ENCODE data around the gene PSAT1. TPM values are rescaled to one million over a fixed set of nuclear protein-coding genes. Genes with fewer than 3 reads are reported as not detected.

Gene PSAT1
- total RNA-seq, 4 donors from 2014 or later: 4.5 to 11.6 (median 7.9) TPM

DNA sequence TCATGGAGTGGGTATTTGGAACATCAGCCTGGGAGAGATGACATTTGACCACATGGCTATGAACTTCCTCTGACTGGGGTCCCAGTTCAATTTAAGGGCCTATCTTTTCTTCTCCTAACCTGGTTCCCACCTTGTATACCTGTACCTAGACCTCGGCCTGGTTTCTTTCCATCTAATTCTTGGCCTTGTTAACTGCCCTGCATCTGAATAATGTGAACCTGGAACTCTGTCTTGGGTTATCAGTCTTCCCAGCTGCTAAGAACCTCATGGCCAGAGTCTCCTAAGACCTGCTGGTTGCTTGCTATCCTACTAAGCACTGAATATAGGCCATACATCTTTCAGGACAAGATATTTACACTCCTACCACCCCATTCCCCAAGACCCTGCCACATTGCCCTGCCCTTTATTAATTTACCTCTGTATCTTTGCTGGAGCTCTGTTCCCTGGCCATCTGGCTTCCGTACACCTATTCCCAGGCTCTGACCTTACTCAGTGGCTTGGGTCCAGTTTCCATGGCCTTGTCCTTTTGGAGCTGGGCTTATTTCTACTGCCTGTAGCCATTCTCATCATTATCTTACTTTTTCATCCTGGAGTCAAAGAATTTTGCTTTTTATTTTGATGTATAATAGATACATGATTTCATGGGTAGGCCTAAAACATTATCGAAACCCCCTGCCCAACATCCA lies 6.6 kb downstream of the PSAT1 start:
- Histone ChIP-seq H3K4me1 (peaks cover 0 to 4% (median 2%) of the 10 kb centered on the region in 4 donors), H3K27me3 (peaks cover 0 to 6% of the 10 kb centered on the region in 2 donors), H3K36me3 (peaks cover 0 to 43% (median 0%) of the 10 kb centered on the region in 3 donors), H3K27ac (no peak overlapping the region), H3K9me3 (no peaks in the 10 kb centered on the region), H3K4me3 (no peak overlapping the region)
- no peak for DNase-seq (ENCODE audit: low spot score in 2 of 2)
- 98 to 100% methylated on average over 3 of the region's 3 CpGs for WGBS, 2 donors
- no peak for TF ChIP-seq EP300 (IDR thresholded peaks at IDR 0.05)
- no peak for TF ChIP-seq POLR2A (IDR thresholded peaks at IDR 0.05)
- TF ChIP-seq, protein P1, sequence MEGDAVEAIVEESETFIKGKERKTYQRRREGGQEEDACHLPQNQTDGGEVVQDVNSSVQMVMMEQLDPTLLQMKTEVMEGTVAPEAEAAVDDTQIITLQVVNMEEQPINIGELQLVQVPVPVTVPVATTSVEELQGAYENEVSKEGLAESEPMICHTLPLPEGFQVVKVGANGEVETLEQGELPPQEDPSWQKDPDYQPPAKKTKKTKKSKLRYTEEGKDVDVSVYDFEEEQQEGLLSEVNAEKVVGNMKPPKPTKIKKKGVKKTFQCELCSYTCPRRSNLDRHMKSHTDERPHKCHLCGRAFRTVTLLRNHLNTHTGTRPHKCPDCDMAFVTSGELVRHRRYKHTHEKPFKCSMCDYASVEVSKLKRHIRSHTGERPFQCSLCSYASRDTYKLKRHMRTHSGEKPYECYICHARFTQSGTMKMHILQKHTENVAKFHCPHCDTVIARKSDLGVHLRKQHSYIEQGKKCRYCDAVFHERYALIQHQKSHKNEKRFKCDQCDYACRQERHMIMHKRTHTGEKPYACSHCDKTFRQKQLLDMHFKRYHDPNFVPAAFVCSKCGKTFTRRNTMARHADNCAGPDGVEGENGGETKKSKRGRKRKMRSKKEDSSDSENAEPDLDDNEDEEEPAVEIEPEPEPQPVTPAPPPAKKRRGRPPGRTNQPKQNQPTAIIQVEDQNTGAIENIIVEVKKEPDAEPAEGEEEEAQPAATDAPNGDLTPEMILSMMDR (IDR thresholded peaks at IDR 0.05): no peak

DNA sequence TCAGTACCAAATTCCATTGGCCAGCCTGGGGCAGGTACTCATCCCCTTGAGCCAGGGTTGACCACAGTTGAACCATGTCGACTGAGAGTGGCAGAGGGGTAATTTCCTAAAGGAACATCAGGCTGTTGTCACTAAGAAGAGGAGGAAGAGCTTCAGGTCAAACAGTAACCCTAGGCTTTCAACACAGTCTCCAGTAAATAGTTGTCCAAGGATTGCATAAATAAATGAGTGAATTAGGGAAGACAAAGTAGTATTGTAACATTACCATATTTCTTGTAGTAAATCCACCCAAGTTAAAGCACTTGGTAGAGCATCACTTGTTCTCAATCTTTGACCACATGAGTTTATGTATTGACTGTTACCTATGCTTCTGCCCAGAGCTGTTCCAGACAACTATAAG lies 7.4 kb downstream of the PSAT1 start:
- no peak for TF ChIP-seq EP300 (IDR thresholded peaks at IDR 0.05)
- TF ChIP-seq, protein P1 (IDR thresholded peaks at IDR 0.05): no peak
- TF ChIP-seq POLR2A (IDR thresholded peaks at IDR 0.05): no peak
- no peak for DNase-seq (ENCODE audit: low spot score in 2 of 2)
- WGBS, 2 donors: 70 to 78% methylated on average over 1 of the region's 1 CpG

DNA sequence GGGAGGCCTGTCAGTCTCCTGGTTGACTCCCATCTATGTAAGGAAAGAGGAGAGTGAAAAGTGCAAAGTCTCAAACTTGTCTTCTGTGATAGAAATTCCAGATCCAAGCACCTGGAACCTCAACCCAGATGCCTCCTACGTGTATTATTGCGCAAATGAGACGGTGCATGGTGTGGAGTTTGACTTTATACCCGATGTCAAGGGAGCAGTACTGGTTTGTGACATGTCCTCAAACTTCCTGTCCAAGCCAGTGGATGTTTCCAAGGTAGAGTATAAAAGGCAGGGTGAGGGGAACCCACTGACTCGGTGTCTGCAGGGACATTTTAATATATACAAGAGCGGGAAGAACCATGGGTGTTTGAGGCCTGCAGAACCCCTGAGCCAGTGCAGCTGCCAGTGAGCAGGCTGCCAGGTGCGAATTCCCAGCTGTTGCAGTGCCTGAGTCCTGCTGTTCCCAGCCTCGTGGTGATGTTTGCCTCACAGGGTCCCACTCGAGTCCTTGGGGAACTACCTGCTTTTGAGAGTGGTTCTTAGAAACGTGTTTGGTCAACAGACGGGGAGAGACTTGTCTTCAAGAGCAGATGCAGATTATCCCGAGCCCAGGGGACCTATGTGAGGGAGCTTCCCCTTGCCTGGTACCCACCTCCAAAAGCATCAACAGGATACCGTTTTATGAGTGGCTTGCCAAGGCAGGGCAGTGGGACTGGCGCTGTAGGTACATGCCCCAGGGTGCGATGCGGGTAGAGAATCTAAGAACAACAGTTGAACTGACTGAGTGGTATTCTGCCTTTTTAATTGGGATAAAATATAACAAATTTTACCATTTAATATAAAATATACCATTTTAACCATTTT lies 9.5 kb downstream of the PSAT1 start:
- Histone ChIP-seq H3K4me3 (no peak overlapping the region), H3K4me1 (no peaks in the 10 kb centered on the region), H3K27me3 (no peaks in the 10 kb centered on the region), H3K27ac (no peak overlapping the region), H3K9me3 (no peaks in the 10 kb centered on the region), H3K36me3 (peaks cover 0 to 69% (median 0%) of the 10 kb centered on the region in 3 donors)
- TF ChIP-seq, protein P1 (IDR thresholded peaks at IDR 0.05): no peak
- TF ChIP-seq EP300 (IDR thresholded peaks at IDR 0.05) (no peak), POLR2A (IDR thresholded peaks at IDR 0.05) (no peak)
- DNase-seq (ENCODE audit: low spot score in 2 of 2): no peak
- WGBS, 2 donors: 87 to 90% methylated on average over 16 of the region's 16 CpGs

More for the DNA sequence above, 7.4 kb downstream of the PSAT1 start:
- Histone ChIP-seq H3K9me3 (no peaks in the 10 kb centered on the region), H3K27ac (no peak overlapping the region), H3K36me3 (peaks cover 0 to 51% (median 0%) of the 10 kb centered on the region in 3 donors), H3K4me1 (no peaks in the 10 kb centered on the region), H3K4me3 (no peak overlapping the region), H3K27me3 (peaks cover 0 to 6% of the 10 kb centered on the region in 2 donors)

DNA sequence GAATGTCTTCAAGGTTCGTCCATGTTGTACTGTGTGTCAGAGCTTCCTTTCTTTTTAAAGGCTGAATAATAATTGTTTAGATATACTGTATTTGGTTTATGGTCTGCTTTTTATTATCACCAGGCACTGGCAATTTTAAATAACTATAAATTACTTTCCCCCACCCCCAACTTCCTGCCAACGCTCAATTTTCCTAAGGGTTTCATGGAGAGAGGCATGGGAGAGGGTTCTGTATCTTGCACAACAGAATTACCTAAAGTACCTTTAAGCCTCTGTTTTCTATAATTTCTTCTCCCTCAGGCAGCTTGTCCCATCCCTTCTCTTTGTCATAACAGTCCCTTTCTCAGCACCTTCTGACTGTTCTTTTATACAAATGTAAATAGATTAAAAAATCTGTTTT lies 10.4 kb downstream of the PSAT1 start:
- DNase-seq (ENCODE audit: low spot score in 2 of 2): no peak
- Histone ChIP-seq H3K4me3 (no peak overlapping the region), H3K36me3 (peaks cover 0 to 71% (median 0%) of the 10 kb centered on the region in 3 donors), H3K4me1 (no peaks in the 10 kb centered on the region), H3K27ac (no peak overlapping the region), H3K9me3 (no peaks in the 10 kb centered on the region), H3K27me3 (no peaks in the 10 kb centered on the region)
- 73 to 87% methylated on average over 2 of the region's 2 CpGs for WGBS, 2 donors
- TF ChIP-seq, protein P1 (IDR thresholded peaks at IDR 0.05): no peak
- TF ChIP-seq POLR2A (IDR thresholded peaks at IDR 0.05) (no peak), EP300 (IDR thresholded peaks at IDR 0.05) (no peak)

DNA sequence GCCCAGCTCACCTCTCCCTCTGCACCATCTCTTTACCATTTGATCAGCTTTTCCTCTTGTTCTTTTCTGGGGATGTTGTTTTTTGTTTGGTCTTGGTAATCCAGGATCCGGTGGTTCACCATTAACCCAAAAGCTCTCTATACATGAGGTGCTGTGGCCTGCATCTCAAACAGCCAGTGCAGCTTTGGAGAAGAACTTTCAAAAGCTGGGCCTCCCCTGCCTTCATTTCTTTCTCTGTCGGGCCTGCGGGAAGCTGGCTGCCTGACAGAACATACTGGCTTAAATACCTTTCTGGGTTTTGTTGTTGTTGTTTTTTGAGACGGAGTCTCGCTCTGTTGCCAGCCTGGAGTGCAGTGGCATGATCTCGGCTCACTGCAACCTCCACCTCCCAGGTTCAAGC lies 12.1 kb downstream of the PSAT1 start:
- 87 to 98% methylated on average over 6 of the region's 6 CpGs for WGBS, 2 donors
- no peak for TF ChIP-seq EP300 (IDR thresholded peaks at IDR 0.05)
- no peak for TF ChIP-seq POLR2A (IDR thresholded peaks at IDR 0.05)
- TF ChIP-seq, protein P1 (IDR thresholded peaks at IDR 0.05): no peak

More for the DNA sequence above, 12.1 kb downstream of the PSAT1 start:
- no peak for DNase-seq (ENCODE audit: low spot score in 2 of 2)
- Histone ChIP-seq H3K27ac (no peak overlapping the region), H3K9me3 (no peaks in the 10 kb centered on the region), H3K27me3 (no peaks in the 10 kb centered on the region), H3K36me3 (peaks cover 0 to 76% (median 0%) of the 10 kb centered on the region in 3 donors), H3K4me3 (no peak overlapping the region), H3K4me1 (no peaks in the 10 kb centered on the region)

Data from tibial nerve (tissue), 4 donors.